ENCODE results near the gene HIRIP3. TPM values are rescaled to one million over a fixed set of nuclear protein-coding genes. Genes with fewer than 3 reads are reported as not detected.

The HIRIP3 gene
- total RNA-seq, 4 donors from 2014 or later, result 11.9 to 15.3 (median 14.2) TPM

DNA sequence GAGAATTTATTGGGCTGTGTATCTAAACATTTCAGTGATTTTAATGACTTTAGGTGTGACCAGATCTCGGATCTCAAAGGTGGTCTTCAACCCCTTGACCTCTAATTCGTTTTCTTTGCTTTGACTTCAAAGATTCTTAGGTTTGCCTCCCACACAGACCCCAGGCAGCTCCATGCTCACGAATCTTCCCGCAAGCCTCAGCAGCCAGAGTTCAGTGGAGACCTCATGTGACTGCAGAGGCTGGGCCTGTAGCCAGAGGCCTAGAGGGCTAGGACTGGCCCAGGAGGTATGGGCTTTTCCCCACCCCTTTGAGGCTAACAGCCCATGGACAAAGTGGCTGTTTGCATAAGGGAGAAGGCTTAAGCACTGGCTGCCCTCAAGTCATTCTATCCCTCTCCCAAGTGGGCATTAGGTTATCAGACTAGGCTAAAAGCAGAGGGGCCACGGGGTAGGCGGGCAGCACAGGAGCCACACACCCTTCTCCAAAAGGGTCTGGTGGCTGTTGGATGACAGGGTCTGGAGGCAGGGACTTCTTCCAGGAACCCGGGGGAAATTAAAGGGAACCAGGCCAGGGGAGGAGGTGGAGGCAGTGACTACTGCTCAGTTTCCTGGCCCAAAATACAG is 3.0 kb downstream of the HIRIP3 start:
- TF ChIP-seq CTCF (IDR thresholded peaks at IDR 0.05; ENCODE audit: low read depth), result no peak

- no peak for TF ChIP-seq CTCF (IDR thresholded peaks at IDR 0.05; ENCODE audit: low read depth)
Measured at GRCh38 chr16:29991571-29991904, 3.9 kb downstream of the HIRIP3 start.

- no peak for TF ChIP-seq CTCF (IDR thresholded peaks at IDR 0.05; ENCODE audit: low read depth)
Measured at GRCh38 chr16:29990883-29991570, 4.4 kb downstream of the HIRIP3 start.

DNA sequence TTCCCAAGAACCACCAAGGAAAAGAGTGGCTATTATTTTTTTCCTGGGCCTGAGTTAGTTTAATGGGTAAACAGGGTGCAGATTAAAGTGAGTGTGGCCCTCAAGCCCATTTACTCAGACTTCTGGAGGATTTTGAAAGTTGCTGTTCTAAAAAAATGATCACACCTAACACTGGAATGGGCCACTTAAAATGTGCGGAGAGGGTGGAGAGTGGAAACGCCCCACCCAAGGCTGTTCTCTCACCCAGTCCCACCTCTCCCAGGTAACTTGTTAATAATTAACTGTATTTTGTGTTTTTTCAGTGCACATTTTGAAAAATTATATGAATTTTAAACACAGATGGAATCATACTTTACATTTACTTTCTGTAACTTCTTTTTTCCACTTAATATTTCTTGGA is 5.4 kb downstream of the HIRIP3 start:
- no peak for TF ChIP-seq CTCF (IDR thresholded peaks at IDR 0.05; ENCODE audit: low read depth)

- no peak for TF ChIP-seq CTCF (IDR thresholded peaks at IDR 0.05; ENCODE audit: low read depth)
Measured at GRCh38 chr16:29989111-29989858, 6.1 kb downstream of the HIRIP3 start.

DNA sequence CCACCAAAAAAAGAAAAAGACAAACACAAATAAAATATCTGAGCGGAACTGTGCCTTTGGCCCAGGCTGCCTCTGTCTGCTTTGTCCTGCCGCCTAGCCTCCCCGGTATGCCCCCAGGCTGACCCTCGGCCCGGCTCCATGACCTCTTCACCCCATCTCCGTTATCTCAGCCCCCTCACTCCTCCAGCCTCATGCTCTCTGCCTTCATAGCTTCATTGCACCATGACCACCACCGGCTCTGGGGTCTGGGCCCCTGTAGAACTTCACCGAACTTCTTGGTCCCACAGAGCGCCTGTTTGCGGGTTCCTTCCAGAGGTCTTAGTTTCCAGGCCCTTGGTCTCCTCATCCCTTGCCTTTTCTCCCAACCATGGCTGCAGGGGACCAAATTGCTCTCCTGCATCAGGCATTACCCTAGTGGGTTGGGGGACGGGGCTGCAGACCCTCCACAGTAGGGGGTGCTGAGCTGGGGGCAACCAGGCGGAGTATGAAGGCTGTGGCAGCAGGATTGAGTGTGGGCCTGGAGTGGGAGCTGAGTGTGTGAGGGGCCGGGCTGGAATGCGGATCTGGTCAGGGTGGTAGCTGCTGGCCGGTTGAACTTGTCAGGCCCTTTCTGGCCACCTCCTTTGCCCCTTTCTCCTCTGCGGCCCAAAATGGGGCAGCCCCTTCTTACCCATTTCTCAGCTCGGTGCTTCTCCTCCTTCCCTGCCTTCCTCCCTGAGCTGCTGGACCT is 6.9 kb downstream of the HIRIP3 start:
- TF ChIP-seq CTCF (IDR thresholded peaks at IDR 0.05; ENCODE audit: low read depth), result no peak

Measured in subcutaneous adipose tissue (tissue), 4 donors.